ENCODE data around the gene CDC73. TPM values are rescaled to one million over a fixed set of nuclear protein-coding genes. Genes with fewer than 3 reads are reported as not detected.

Gene CDC73
- total and polyA plus RNA-seq, 4 donors: 5.8 to 20.6 (median 12.6) TPM

DNA sequence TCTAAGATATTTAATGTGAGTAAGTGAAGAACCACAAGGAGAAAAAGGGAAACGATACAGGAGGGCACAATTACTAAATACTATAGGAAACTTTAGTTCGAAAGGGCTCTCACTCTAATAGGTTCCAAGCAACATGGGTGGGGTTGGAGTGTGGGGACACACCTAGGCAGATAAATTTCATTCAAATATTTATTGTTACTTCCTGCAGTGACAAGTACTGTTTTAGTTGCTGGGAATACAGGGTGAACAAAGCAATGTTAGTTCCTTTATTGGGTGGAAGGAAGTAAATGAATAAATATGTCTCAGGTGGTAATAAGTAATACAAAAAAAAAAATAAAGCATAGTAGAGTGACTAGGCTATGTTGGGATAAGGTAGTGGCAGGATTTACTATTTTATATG is 137.8 kb downstream of the CDC73 start:
- WGBS: 94% methylated on average over 2 of the region's 2 CpGs
- H3K36me3 ChIP-seq (ENCODE audit: control insufficient read depth in 4 of 4, insufficient read depth in 3 of 4, low read depth in 1 of 4, low read length in 3 of 4): peaks cover 0 to 9% (median 2%) of the 10 kb centered on the region in 4 donors
- TF ChIP-seq JUND (IDR thresholded peaks at IDR 0.05): no peak
- no peak for TF ChIP-seq FOXA1 (IDR thresholded peaks at IDR 0.05)
- TF ChIP-seq RXRA (IDR thresholded peaks at IDR 0.05): no peak
- TF ChIP-seq, protein P1, sequence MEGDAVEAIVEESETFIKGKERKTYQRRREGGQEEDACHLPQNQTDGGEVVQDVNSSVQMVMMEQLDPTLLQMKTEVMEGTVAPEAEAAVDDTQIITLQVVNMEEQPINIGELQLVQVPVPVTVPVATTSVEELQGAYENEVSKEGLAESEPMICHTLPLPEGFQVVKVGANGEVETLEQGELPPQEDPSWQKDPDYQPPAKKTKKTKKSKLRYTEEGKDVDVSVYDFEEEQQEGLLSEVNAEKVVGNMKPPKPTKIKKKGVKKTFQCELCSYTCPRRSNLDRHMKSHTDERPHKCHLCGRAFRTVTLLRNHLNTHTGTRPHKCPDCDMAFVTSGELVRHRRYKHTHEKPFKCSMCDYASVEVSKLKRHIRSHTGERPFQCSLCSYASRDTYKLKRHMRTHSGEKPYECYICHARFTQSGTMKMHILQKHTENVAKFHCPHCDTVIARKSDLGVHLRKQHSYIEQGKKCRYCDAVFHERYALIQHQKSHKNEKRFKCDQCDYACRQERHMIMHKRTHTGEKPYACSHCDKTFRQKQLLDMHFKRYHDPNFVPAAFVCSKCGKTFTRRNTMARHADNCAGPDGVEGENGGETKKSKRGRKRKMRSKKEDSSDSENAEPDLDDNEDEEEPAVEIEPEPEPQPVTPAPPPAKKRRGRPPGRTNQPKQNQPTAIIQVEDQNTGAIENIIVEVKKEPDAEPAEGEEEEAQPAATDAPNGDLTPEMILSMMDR (IDR thresholded peaks at IDR 0.05; ENCODE audit: low read depth, low read length, missing input control): no peak
- TF ChIP-seq NR2F2 (IDR thresholded peaks at IDR 0.05): no peak
- TF ChIP-seq, protein P2, sequence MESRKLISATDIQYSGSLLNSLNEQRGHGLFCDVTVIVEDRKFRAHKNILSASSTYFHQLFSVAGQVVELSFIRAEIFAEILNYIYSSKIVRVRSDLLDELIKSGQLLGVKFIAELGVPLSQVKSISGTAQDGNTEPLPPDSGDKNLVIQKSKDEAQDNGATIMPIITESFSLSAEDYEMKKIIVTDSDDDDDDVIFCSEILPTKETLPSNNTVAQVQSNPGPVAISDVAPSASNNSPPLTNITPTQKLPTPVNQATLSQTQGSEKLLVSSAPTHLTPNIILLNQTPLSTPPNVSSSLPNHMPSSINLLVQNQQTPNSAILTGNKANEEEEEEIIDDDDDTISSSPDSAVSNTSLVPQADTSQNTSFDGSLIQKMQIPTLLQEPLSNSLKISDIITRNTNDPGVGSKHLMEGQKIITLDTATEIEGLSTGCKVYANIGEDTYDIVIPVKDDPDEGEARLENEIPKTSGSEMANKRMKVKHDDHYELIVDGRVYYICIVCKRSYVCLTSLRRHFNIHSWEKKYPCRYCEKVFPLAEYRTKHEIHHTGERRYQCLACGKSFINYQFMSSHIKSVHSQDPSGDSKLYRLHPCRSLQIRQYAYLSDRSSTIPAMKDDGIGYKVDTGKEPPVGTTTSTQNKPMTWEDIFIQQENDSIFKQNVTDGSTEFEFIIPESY (IDR thresholded peaks at IDR 0.05): no peak
- no peak for TF ChIP-seq TAF1 (conservative IDR thresholded peaks at IDR 0.05)
- no peak for TF ChIP-seq FOXA2 (IDR thresholded peaks at IDR 0.05)
- TF ChIP-seq, protein P3, sequence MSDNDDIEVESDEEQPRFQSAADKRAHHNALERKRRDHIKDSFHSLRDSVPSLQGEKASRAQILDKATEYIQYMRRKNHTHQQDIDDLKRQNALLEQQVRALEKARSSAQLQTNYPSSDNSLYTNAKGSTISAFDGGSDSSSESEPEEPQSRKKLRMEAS (IDR thresholded peaks at IDR 0.05): no peak
- TF ChIP-seq EGR1 (IDR thresholded peaks at IDR 0.05; ENCODE audit: low read depth in 2 of 2): no peak
- no peak for TF ChIP-seq GABPA (IDR thresholded peaks at IDR 0.05 in 1 of 2, conservative IDR thresholded peaks at IDR 0.05 in 1 of 2)
- TF ChIP-seq, protein P4, sequence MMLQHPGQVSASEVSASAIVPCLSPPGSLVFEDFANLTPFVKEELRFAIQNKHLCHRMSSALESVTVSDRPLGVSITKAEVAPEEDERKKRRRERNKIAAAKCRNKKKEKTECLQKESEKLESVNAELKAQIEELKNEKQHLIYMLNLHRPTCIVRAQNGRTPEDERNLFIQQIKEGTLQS (IDR thresholded peaks at IDR 0.05): no peak
- TF ChIP-seq RAD21 (IDR thresholded peaks at IDR 0.05): no peak
- TF ChIP-seq SP1 (IDR thresholded peaks at IDR 0.05): no peak
- no peak for DNase-seq (ENCODE audit: low spot score)
- H3K27ac ChIP-seq (ENCODE audit: low read depth in 1 of 2, low read length in 2 of 2): no peak overlapping the region
- no peak overlapping the region for H3K4me3 ChIP-seq (ENCODE audit: low read depth in 1 of 3, low read length in 3 of 3)
- H3K9ac ChIP-seq (ENCODE audit: low read depth in 1 of 2, low read length in 2 of 2): no peak overlapping the region
- H3K27me3 ChIP-seq (ENCODE audit: control insufficient read depth in 4 of 4, insufficient read depth in 4 of 4, low read length in 3 of 4): no peaks in the 10 kb centered on the region
- H3K4me1 ChIP-seq (ENCODE audit: control insufficient read depth in 4 of 4, insufficient read depth in 4 of 4, low read length in 3 of 4): peaks cover 0 to 1% (median 0%) of the 10 kb centered on the region in 4 donors
- no peaks in the 10 kb centered on the region for H3K9me3 ChIP-seq (ENCODE audit: control insufficient read depth in 4 of 4, low read length in 3 of 4)

DNA sequence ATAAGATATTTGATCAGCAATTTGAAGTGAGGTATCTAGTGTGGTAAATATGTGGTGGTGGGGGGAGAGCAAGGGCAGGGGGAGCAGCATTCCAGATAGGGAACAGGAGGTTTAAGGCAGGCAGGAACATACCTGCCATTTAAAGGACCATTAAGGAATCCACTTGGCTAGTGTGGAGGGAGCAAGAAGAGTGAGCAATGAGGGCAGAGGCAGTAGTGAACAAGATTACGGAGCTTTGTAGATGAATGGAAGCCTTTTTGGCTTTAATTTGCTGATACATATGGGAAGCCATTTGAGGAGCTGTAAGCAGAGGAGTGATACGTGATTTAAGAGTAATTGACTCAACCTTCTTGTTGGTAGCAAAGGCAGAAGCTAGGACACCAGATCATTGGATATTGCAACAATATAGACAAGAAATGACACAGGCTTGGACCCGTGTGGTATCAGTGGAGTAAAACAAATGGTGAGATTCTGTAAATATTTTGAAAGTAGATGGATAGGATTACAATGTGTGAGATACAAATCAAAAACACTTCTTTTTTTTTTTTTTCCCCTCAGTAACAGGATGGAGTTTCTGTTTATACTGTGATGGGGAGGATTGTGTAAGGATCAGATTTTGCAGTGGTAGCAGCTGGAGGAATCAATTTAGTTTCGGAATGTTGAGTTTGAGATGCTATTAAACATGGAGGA is 138.4 kb downstream of the CDC73 start:
- no peak for TF ChIP-seq SP1 (IDR thresholded peaks at IDR 0.05)
- TF ChIP-seq TAF1 (conservative IDR thresholded peaks at IDR 0.05): no peak
- TF ChIP-seq, protein P3 (IDR thresholded peaks at IDR 0.05): no peak
- TF ChIP-seq, protein P4 (IDR thresholded peaks at IDR 0.05): no peak
- no peak for TF ChIP-seq EGR1 (IDR thresholded peaks at IDR 0.05; ENCODE audit: low read depth in 2 of 2)
- TF ChIP-seq JUND (IDR thresholded peaks at IDR 0.05): no peak
- TF ChIP-seq FOXA2 (IDR thresholded peaks at IDR 0.05): no peak
- no peak for TF ChIP-seq GABPA (IDR thresholded peaks at IDR 0.05 in 1 of 2, conservative IDR thresholded peaks at IDR 0.05 in 1 of 2)
- TF ChIP-seq RXRA (IDR thresholded peaks at IDR 0.05): no peak
- 79% methylated on average over 4 of the region's 4 CpGs for WGBS
- Histone ChIP-seq H3K27ac (ENCODE audit: low read depth in 1 of 2, low read length in 2 of 2) (no peak overlapping the region), H3K9me3 (ENCODE audit: control insufficient read depth in 4 of 4, low read length in 3 of 4) (no peaks in the 10 kb centered on the region), H3K4me3 (ENCODE audit: low read depth in 1 of 3, low read length in 3 of 3) (no peak overlapping the region), H3K4me1 (ENCODE audit: control insufficient read depth in 4 of 4, insufficient read depth in 4 of 4, low read length in 3 of 4) (peaks cover 0 to 1% (median 0%) of the 10 kb centered on the region in 4 donors), H3K36me3 (ENCODE audit: control insufficient read depth in 4 of 4, insufficient read depth in 3 of 4, low read depth in 1 of 4, low read length in 3 of 4) (peaks cover 0 to 9% (median 2%) of the 10 kb centered on the region in 4 donors), H3K9ac (ENCODE audit: low read depth in 1 of 2, low read length in 2 of 2) (no peak overlapping the region), H3K27me3 (ENCODE audit: control insufficient read depth in 4 of 4, insufficient read depth in 4 of 4, low read length in 3 of 4) (no peaks in the 10 kb centered on the region)
- no peak for DNase-seq (ENCODE audit: low spot score)
